Measurements from ENCODE around the gene UBXN2A.
A peak's percentile ranks its signal among the peaks of the same experiment; 100 is the strongest.
"Not testable (repeated sequence)": the region's sequence is repeated elsewhere in the genome, so short reads cannot be mapped to it uniquely, and the experiment has no call there.

Gene UBXN2A

GRCh38 chr2:23941644-23942043 is 1.4 kb downstream of the UBXN2A start:
- no peak for ATAC-seq

DNA sequence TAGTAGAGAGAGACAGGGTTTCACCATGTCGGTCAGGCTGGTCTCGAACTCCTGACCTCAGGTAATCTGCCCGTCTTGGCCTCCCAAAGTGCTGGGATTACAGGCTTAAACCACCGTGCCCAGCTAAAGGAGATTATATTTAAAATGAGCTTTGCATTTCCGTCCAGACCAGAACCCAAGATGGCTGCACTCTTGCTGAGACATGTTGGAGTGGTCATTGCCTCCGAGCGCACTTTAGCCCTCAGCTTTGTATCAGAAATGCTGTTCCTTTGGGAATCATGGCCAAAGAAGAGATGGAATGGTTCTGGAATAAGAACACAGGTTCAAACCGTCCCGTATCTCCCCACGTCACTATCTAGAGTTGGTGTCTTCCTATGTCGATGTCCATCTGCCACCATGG is 3.4 kb downstream of the UBXN2A start:
- no peak for ATAC-seq

GRCh38 chr2:23944527-23944926 is 4.3 kb downstream of the UBXN2A start:
- no peak for ATAC-seq

DNA sequence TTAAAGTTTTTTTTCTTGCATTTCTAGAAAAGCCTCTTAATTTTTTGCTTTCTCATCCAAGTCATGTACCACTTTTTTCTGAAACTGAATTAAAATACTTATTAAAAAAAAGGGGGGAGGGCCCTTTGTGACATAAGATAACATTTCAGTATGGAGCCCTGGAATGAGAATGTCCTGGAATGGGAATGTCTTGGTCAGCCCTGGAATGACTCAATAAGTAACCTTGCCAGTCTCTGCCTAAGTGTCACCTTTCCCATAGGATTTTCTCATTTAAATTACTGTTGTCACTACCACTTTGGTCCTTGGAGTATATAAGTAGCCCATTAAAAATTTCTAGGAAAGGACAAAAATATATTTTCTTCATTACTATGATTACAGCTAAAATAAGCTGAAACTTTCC is 4.7 kb downstream of the UBXN2A start:
- no peak for ATAC-seq

- peak in 1 of 2 donors; percentile 51 for ATAC-seq
Observed at GRCh38 chr2:23947350-23947749, 7.1 kb downstream of the UBXN2A start.

DNA sequence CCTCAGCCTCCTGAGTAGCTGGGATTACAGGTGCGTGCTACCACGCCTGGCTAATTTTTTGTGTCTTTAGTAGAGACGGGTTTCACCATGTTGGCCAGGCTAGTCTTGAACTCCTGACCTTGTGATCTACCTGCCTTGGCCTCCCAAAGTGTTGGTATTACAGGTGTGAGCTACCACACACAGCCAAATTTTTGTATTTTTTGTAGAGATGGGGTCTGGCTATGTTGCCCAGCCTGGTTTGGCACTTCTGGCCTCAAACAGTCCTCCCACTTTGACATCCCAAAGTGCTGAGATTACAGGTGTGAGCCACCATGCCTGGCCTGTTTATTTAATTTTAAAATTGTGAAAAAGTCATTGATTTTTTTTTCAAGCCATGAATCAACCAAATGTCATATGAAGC is 12.3 kb downstream of the UBXN2A start:
- not testable (repeated sequence) for ATAC-seq

DNA sequence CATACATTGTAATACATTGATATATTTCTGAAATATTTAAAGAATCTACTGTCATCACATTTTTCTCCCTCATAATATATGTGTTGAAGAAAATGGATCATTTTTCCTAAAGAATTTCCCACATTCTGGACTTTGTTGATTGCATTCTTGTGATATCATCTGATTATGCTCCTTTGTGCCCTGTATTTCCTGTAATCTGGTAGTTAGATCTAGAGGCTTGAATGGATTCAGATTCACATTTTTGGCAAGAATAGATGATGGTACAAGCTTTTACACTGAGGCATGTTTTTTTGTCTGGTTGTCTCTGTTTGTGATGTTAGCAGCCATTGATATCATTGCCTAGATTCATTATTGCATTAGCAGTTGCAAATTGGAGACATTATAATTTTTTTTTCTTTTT is 13.4 kb downstream of the UBXN2A start:
- ATAC-seq, result no peak

- ATAC-seq, result no peak
Observed at GRCh38 chr2:23954325-23955014, 14.2 kb downstream of the UBXN2A start.

- no peak for ATAC-seq
Observed at GRCh38 chr2:23967846-23968245, 27.6 kb downstream of the UBXN2A start.

DNA sequence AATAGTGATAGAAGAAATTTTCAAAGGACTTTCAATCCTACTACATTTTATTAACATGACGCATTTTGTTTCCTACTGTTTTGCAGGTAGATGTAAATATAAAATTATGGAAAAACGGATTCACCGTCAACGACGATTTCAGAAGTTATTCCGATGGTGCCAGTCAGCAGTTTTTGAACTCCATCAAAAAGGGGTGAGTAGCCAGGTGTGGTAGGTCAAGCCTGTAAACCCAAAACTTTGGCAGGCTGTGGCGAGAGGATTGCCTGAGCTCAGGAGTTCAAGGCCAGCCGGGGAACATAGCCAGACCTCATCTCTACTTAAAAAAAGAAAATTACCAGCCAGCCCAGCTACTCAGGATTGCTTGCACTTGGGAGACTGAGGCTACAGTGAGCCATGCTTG is 36.6 kb downstream of the UBXN2A start:
- no peak for ATAC-seq

DNA sequence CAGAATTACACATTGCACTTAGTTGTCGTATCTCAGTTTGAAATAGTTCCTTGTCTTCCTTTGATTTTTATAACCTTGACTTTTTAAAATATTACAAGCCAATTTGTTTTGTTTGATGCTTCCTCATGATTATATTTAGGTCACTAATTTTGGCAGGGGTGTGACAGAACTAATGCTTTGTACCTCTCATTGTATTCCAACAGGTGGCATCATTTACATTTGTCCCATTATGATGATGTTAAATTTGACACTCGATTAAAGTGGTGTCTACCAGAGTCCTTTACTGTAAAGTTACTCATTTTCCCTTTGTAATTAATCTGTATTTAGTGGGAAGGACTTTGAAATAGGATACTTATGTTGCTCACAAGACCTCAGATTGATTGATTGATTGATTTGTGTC is 48.1 kb downstream of the UBXN2A start:
- no peak for ATAC-seq

DNA sequence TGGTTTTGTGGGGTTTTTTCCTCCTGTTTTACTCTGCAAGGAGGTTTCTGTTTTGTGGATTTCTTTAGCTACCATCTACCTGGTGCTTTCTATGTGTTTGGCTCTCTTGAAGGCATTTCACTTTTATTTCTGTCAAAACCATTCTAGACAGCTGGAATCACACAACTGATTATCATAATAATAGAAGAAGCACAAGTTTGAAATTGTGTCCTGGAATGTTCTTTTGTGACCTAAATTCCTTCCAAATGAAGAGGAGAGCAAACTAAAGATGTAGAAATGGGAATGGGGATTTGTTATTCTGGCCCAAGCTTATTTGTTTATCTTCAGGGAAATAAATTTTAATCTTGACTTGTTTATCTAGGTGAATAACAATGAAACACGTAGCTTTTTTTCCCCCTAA is 52.7 kb downstream of the UBXN2A start:
- no peak for ATAC-seq

DNA sequence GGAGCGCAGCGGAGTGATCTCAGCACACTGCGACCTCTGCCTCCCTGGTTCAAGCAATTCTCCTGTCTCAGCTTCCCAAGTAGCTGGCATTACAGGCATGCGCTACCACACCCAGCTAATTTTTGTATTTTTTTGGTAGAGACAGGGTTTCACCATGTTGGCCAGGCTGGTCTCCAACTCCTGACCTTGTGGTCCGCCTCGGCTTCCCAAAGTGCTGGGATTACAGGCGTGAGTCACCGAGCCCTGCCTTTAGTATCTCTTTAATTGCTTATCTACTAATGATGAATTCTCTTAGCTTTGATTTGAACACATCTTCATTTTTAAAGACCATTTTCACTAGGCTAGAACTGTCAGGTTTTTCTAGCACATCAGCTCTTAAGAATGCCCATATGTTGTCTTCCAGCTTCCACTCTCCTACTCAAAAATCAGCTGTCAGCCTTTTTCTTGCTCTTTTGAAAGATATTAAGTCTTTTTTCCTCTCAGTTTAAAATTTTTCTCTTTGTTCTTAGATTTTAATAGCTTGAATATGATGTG is 53.5 kb downstream of the UBXN2A start:
- no peak for ATAC-seq

DNA sequence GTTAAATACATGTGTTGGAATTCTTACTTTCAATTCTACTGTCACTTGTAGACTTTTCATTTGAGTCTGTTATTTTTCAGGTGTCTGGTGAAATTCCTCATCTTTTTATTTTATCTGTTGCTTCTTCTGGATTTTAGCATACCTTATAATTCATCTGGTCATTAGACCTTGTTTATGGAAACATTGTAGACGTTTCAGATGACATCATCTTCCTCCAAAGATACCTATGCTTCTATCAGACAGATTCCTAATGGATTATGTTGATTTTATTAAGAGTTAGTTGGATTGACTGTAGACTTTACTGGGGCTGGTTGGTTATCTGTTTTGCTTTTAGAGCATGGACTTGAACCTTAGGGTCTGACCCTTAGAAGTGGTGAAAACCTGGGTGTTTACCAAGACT is 54.3 kb downstream of the UBXN2A start:
- ATAC-seq, result no peak

GRCh38 chr2:24007693-24008092 is 67.4 kb downstream of the UBXN2A start:
- ATAC-seq, result no peak

- no peak for ATAC-seq
Observed at GRCh38 chr2:24008672-24009366, 68.6 kb downstream of the UBXN2A start.

- no peak for ATAC-seq
Observed at GRCh38 chr2:24009367-24009679, 69.1 kb downstream of the UBXN2A start.

- ATAC-seq, result peak in 1 of 2 donors; percentile 36
Observed at GRCh38 chr2:24009680-24010476, 69.6 kb downstream of the UBXN2A start, which contains the start of gene MFSD2B. TSS of gene MFSD2B (plus strand) at chr2:24010085. CDS start at chr2:24010097, 12 bp downstream.

DNA sequence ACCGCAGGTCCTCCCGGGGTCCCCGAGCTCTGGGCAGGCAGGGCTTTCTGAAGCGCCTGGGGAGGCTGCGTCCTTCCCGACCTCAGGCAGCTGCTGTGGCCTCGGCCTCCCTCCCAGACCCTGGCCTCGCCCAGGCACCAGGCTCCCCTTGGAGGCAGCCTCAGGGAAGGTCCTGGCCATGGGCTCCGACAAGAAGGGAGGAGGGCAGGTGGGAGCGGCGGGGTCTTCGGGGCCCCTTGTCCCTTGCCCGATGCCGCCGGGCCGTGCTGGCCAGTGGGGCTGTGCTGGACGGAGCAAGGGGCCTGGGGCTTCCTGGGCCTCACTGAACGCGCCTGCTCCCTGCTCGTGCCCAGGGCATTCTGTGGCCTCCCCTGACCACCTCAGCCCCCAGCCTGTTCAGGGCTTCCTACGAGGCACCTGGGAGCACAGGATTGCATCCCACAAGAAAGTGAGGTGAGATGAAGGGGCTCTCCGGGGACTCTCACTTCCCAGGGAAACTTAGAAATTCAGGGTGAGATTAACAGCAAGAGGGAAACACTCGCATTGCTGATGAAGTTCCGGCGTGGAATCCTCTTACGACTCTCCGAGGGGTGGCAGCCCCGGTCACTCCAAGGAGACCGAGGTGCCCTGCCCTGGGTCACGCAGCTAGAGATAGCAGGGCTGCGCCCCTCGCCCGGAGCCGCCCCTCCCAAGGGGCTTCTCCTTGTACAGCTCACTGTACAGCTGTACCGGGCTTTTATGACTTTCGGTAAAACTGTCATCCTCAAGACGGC is 70.4 kb downstream of the UBXN2A start:
- ATAC-seq, result no peak

DNA sequence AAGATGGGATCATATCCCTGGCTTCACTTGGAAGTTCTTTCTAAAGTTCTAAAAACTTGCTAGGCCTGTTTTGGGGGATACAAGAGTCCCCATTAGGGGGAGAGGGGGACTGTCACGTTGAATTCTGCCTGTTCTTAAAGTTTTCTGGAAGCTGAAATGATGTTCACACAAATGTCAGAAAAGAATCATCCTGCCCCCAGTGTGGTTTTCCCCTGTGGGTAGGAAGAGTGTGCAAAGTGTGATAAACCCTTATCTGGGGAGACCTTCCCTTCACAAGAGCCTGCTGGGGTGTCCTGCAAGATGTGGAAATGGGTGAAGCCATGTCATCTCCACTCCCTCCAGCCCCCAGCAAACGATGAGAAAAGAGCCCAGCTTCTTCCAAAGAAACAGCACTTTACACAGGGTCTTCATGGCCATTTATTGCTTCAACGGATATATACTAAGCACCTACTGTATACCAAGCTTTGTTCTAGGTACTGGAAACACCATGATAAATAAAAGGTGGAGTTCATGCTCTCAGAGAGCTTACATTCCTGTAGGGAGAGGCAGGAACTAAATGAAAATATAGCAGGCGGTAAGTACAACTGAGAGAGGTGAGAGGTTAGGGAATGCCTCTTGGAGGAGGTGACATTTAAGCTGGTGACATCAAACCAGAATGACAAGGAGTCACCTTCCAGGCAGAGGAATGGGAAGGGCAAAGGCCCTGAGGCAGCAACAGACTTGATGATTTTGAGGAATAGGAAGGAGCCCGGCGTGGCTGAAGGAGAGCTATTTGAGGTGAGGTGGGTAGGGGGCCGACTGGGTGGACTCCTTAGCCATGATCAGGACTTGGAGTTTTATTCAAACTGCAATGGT is 71.2 kb downstream of the UBXN2A start:
- no peak for ATAC-seq

GRCh38 chr2:24012521-24013188 is 72.4 kb downstream of the UBXN2A start:
- ATAC-seq, result no peak
